Medulla oblongata (tissue), 1 donor: ENCODE results near the gene FOXM1.
"Not testable (repeated sequence)": the region's sequence is repeated elsewhere in the genome, so short reads cannot be mapped to it uniquely, and the experiment has no call there.

Experiments
- DNase-seq: peaks from one replicate; pipeline ENCODE4 v3.0.0-alpha.2; 2015; ENCODE audit errors: extremely low spot score

FOXM1 gene

DNA sequence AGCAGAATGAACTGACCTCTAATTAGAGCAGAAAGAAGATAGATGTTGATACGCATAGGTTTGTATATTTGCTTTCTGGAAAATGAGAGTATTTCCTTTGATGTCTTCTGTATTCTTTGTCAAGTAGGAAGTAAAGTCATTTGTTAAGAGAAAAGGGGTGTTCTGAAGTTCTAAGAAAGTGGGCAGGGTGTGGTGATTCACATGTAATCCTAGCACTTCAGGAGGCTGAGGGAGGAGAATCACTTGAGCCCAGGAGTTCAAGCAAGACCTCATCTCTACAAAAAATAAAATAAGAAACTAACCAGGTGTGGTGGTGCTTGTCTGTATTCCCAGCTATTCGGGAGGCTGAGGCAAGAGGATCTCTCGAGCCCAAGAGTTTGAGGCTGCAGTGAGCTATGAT lies 2.9 kb upstream of the FOXM1 start:
- no peak for DNase-seq

DNA sequence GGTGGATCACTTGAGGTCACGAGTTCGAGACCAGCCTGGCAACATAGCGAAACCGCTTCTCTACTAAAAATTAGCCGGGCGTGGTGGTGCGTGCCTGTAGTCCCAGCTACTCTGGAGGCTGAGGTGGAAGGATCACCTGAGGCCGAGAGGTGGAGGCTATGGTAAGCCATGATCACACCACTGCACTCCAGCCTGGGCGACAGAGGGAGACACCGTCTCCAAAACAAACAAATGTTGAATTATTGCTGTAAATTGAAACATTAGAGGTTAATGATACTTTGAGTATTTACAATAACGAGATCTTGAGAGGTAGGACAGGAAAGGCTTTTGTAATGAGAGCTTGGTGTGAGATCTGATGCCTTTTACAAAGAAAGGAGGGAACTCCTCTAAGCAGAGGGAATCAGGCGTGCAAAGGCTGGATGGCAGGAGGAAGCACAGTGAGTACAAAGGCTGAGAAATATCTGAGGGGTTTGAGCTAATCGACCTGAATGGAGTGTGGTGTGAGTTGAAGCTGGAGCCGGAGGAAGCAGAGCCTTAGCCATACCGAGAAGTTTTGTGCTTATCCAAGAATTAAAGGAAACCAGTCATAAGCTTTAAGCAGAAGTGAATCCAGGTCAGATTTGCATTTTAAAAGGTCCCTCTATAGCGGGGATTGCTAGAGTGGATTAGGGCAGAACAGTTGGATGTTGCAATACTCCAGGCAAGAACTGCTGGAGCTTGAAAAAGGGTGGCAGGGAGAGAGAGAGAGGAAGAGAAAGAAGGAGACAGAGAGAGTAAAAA lies 1.2 kb upstream of the FOXM1 start:
- peak; percentile 60 for DNase-seq

DNA sequence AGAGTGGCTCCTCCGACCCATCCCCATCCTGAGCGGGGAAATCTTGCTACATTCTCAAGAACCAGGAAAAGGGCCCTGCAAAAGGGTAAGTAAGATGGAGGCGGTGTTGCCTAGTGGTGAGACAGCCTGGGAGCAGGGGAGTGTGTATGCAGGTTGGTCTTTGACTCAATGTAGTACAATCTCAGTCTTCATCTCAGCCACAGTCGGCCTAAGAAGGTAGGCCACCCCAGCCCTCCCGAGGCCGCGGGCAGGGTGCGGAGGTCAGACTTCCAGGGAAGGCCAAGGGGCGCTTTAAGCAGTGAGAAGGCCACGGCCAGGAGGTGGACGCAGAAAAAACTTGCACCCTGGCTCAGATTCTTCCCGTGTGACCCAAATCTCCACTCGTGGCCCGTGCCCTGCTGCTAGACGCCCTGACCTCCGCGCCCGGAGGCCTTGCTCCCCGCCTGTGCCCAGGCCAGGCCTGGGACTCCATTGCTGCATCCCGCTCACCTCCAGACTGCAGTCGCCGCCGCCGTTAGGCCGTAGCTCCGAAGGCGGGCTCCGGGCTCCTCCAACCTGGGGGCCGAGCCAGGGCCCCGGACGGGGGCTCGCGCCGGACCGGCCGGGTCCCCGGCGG lies 435 bp downstream of the FOXM1 start:
- no peak for DNase-seq

DNA sequence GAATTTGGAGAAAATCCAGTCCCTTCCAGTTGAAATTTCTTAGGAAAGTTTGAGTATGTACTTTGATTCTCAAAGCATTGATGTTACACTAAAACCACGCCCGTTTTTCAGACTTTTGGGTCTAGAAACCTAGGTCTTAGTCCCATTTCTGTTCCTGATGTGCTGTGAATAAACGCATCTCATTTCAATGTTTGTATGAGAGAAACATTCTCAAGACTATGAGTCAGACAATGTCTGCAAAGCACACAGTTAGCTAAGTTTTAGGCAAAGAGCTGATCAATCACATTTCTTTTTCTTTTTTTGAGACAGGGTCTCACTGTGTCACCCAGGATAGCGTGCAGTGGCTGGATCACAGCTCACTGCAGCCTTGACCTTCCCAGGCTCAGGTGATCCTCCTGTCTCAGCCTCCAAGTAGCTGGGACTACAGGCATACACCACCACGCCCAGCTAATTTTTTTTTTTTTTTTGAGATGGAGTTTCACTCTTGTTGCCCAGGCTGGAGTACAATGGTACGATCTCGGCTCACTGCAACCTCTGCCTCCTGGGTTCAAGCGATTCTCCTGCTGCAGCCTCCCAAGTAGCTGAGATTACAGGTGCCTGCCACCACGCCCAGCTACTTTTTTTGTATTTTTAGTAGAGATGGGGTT lies 7.9 kb downstream of the FOXM1 start:
- not testable (repeated sequence) for DNase-seq

DNA sequence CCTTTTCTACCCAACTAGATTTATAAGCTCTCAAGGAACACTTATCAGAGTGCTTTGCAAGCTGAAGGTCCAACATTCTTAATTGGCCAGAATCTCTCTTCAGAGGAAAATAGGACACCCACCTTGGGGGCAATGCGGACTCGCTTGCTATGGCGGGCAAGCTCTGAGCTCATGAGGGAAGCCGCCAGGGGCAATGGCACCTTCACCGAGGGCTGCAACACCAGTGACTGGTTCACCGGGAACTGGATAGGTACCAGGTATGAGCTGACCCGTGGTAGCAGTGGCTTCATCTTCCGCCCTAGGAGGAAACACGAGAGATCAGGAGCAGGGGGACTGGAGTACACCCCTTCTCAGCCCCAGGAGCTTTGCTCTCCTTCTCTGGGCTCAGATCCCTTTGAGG lies 12.8 kb downstream of the FOXM1 start:
- DNase-seq = no peak

DNA sequence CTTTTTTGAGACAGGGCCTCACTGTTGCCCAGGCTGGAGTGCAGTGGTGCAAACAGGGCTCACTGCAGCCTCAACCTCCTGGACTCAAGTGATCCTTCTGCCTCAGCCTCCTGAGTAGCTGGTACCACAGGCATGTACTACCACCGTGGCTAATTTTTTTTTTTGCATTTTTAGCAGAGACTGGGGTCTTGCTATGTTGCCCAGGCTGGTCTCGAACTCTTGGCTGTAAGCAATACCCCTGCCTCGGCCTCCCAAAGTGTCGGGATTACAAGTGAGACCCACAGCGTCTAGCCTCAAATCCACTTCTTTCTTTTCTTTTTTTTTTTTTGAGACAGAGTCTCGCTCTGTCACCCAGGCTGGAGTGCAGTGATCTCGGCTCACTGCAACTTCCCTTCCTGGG lies 13.6 kb downstream of the FOXM1 start:
- not testable (repeated sequence) for DNase-seq

DNA sequence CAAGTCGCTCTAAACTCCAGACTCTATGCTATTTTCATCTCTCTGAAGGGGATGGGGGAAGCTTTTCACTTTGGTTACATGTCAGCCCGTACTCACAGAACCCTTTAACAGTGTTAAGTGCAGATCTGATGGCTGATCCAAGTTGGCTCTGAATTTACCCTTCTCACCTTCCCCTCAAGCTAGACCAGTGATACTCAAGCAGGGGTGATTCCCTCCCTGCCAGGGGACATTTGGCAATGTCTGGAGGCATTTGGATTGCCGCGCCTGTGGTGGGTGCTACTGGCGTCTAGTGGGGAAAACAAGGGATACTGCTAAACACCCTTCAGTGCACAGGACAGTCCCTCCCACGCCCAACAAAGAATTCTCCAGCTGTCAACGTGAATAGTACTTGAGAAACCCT lies 14.1 kb downstream of the FOXM1 start:
- DNase-seq = no peak

DNA sequence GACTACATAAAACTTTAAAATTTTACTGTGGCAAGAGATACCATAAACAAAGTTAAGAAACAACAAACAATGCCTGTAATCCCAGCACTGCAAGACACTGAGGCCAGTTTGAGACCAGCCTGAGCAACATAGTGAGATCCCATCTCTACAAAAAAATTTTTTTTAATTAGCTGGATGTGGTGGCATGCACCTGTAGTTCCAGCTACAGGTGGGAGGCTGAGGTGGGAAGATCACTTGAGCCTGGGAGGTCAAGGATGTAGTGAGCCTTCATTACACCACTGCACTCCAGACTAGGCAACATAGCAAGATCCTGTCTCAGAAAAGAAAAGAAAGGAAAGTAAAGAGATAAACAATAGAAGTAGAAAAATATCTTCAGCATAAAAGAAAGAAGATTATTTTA lies 16.8 kb downstream of the FOXM1 start:
- no peak for DNase-seq

DNA sequence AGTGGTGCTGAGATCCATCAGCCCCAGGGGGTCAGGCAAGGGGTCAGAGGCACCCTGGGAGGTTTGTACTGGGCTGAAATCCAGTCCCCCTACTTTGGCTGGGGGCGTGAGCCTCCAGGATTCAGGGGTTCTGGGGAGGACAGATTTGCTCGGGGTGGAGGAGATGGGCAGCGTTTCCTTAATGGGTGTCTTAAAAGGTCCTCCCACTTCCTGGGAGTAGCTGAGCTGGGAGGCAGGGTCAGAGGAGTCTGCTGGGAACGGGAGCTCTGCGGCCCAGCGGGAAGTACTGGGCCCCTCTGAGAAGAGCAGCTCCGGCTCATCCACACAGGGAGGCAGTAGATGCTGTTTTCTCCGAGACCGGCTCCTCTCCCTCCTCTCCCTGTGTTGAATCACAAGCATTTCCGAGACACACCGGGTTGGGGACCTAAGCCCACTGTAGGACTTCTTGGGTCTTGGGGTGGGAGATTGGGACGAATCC lies 18.0 kb downstream of the FOXM1 start:
- no peak for DNase-seq

DNA sequence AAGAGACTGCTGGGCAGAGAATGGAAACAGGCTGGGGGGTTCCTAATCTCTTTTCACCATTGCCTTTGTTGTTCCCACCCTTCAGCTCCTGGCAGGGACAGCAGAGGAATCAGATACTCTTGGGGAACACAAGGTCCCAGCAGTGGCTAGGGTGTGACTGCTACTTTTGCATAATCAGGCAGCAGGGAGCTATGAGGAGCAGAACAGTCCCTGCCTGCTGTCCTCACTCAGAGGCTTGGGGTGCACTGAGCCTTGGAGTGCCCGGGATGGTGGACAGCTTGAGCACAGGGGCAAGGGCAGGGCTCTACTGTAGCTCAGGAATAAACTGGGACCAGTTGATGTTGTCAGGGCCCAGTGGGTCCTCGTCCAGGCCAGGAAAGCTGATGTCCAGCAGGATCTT lies 18.6 kb downstream of the FOXM1 start:
- DNase-seq = no peak

DNA sequence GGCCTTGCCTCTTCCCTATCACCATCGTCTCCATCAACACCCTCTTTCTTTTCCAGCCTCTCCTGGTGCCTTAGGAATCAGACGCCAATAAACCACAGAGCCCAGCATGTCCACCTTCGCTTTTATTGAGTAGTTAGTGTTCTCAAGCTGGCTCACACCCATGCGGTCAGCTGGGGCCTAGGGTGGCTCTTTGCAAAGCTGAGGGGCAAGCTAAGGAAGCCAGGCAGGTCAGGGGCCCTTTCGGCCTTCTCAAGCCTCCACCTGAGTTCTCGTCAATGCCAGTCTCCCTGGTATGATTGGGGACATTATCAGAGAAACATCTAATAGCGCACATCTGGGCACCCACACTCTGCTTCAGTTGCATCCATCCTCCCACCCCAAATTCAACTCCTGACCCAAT lies 19.4 kb downstream of the FOXM1 start:
- DNase-seq = no peak

DNA sequence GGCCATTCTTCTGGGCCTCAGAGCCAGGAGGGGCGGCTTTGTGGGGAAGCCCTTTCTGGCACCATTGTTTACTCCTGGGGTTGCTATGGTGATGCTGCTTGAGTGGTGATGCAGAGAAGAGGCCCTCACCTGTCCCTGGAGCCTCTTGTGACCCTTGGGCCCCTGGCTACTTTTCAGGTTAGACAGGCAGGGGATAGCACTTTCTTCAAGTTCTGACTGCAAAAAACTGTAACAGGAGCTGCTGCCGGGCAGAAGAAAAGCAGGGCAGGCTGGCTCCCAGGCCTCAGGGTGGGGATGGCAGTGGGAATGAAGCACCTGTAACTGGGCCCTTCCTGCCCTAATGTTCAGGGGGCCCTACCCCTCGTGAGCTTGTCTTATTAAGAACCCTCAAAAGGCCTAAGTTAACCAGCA lies 19.9 kb downstream of the FOXM1 start, which contains the start of gene TEX52:
Gene TEX52 (minus strand): TSS at position 19 of the 411 bp plus-strand sequence. CDS start 13 bp downstream, at position 6.
- DNase-seq = no peak

DNA sequence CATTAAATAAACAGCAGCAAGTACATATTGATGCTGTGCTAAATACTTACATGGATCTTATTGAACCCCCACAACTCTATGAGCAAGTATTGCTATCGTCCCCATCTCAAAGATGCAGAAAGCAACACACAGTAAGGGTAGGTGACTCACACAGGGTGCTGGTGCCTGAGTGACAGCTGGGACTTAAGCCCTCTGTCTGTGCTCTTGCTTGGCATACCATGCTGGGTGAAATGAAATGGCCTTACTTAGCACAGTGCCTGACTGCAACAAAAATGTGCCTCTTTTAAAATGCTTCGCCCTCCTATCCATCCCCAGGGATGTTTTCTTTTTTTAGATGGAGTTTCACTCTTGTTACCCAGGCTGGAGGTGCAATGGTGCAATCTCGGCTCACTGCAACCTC lies 20.9 kb downstream of the FOXM1 start:
- DNase-seq = no peak

DNA sequence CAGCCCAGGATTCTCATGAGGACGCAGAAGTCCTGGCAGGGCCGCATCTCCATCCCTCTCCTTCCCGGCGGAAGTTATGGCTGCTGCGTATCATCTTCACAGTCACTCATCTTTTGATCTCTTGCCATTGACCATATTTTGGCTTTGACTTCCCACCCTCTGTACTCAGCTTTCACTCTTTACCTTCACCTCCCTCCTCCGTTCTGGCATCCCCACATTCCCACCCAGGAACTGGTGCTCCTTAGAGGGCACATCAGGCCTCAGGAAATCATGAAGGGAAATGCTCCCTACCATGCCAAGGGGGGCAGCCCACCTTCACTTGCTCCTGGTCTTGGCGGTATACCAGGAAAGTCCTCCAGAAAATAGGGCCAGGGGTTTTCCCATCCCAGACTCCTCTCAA lies 21.4 kb downstream of the FOXM1 start:
- DNase-seq = no peak

DNA sequence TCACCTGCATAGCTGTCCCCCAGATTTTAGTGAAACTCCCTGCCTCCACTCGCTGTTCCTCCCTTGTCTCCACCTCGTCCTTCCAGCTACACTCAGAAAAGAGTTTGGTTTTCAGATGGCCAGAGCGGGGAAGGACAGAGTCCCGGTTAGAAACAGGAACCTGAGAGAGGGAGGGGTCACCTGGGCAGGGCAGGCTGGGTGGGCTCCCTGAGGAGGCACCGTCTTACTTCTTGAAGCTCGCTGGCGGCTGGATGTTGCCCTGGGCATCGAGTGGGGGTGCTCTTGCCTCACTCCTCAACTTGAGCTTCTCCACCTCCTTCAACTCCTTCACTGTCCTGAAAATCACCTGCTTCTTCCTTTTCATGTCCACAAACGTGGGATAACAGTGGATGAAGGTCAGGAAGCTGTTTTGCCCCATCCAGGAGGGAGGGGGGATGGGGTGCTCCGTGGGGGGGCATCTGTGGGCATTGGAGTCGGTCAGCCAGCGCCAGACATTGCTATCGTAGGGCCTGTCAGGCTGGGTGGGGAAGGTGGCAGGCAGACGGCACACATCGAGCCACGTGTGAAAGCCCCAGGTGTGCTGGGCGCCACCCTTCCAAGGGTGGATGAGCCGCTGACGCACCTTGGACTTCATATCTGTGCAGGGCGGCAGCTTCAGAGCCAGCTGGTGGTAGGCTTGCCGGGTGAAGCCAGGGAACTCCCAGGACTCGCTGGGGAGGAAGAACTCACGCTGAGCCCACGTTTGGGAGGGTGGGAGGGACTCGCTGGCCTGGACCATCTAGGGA lies 22.1 kb downstream of the FOXM1 start:
- no peak for DNase-seq

DNA sequence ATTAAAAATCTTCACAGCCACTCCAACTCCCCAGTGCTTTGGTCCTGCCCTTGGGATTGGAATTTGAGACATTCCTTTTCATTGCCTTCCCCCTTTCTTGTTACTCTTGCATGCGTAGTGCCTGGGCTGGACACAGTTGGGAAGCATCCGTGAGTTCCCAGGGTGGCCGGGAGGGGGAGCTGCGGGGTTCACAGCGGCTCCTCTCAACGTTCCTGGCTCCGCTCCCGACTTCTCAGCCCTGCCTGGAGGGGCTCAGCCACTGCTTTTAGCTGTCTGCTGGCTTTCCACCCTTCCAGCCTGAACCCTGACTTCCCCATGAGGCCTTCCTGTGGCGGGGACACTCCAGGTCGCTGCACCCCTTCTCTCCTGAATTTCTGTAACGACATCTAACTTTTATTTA lies 23.3 kb downstream of the FOXM1 start:
- peak; percentile 84 for DNase-seq

DNA sequence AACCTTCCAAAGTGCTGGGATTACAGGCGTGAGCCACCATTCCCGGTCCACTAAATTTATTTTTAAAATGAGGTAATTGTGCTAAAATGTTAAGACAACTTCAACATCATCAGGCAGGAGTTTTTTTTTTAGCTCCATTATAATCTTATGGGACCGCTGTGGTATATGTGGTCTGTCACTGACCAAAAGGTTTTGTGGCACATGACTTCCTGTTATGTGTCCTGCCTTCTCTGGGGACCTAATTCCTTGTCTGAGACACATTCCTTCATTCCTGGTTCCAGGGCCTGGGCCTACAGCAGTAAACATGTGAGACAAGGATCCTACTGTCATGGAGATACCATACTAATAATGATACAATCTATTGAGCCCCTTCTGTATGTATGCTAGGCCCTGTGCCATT lies 25.0 kb downstream of the FOXM1 start:
- no peak for DNase-seq

DNA sequence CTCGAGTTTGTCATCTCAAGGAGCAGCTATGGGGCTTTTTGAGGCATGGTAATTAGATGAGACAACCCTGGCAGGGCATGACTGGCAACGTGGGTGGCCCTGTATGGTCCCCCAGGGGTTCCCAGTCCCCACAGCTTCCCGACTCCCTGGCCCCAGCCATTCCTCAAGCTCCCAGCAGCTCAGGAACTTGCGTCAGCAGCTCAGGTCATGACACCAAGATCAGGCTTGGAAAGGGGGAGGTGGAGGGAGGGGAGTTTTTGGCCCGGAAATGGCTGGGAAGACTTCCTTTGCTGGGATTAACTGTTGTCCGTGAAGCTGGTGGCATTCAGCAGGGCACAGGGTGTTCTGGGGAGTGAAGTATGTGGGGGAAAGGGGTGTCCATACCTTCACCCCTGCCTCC lies 31.7 kb downstream of the FOXM1 start:
- DNase-seq = no peak

DNA sequence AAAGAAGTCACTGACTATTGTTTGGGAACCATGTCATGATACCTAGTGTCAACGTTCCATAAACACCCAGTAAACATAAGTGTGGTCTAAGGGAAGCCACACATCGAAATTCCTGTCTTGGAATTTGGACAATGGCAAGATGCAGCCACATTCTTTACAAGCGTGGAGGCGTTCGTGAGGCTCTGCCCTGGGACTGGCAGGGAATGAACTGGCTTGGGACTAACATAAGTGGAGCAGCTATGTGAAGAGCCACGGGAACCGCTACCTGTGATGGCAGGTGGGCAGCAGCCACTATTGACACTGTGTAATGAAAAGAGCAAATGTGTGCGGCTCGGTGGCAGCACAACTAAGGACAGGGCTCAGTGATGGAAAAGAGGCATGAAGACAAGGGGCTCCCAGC lies 32.2 kb downstream of the FOXM1 start:
- DNase-seq = no peak

DNA sequence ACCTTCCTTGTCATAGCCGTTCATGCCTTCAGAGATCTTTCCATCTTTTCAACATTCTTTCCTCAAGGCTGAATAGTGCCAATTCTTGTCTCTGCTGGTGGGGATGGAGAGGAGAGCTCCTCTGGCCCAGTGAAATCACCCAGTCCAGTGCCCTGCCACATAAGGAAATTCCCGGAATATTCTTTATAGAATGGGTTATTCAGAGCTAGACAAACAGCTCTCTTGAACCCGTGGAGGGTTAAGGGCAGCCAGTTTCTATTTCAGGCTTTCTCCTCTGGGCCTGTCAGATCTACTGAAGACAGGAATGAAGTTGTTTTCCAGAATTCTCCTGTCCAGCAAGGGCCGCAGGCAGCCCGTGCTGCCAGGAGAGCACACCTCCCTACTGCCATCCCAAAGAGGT lies 34.0 kb downstream of the FOXM1 start:
- DNase-seq = no peak

DNA sequence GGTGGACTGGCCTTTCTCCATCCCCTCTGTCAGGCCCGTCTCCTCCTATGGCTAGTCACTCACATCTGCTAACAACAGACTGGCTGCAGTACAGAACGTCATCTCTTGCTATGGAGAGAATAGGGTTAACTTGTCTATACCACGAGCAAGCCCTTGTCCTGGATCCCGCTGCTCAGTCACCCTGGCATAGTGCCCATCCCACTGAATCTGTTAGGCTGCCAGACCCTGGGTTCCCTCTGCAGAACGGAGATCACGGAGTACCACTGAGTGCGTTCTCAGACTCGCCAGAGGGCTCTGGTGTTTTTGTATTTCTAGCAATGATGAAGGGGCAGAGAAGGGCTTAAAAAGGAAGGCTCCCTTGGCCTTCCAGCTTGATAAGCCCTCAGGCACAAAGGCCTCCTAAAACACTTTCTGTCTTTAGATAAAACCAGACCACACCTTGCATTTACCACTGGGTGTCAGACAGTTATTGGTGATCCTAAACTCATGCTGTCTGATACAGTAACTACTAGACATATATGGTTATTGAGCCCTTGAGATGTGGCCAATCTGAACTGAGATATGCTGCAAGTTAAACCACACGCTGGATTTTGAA lies 35.8 kb downstream of the FOXM1 start:
- DNase-seq = no peak

DNA sequence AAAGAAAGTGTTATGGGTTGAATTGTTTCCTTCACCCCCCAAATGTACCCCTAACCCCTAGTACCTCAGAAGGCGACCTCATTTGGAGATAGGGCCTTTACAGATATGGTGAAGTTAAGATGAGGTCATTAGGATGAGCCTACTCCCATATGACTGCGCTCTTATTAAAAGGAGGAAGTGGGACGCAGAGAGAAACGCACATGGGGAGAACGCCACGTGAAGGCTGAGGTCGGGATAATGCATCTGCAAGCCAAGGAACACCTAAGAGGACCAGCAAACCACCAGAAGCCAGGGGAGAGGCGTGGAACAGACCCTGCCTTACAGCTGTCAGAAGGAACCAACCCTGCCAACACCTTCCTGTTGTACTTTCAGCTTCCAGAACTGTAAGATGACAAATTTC lies 40.4 kb downstream of the FOXM1 start:
- DNase-seq = no peak
